WI38 (cell line): Measurements from ENCODE around the gene LY9.

Source experiments
- H3K4me3 ChIP-seq: 2 replicates; pipeline ENCODE4 v1.5.1; 2011; ENCODE audit warnings: low read depth, mild to moderate bottlenecking, control low read depth, low read length
- TF ChIP-seq, protein P1 (sequence below): IDR thresholded peaks from 2 replicates; pipeline ENCODE4 v1.5.1; 2012; ENCODE audit warnings: low read depth, mild to moderate bottlenecking, control low read depth, low read length

The LY9 gene

DNA sequence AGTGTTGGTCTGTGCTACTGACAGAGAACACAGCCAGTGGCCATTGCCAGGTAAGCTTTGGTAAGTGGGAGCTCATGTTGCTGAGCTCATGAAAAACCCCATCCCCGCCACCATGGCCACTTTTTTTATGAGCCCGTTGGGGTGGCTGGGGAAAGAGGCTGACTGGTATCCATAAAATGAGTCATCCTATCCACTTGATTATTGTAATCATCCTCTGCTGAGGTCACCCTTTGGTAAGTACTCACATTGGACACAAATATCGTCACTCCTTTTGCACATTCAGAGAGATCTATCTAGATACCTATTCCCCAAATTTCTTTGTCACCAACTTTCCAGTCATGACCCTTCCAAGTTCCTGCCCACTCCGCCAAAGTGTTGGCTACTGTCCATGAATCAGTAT is 34.9 kb upstream of the LY9 start:
- no peak overlapping the region for H3K4me3 ChIP-seq
- TF ChIP-seq, protein P1, sequence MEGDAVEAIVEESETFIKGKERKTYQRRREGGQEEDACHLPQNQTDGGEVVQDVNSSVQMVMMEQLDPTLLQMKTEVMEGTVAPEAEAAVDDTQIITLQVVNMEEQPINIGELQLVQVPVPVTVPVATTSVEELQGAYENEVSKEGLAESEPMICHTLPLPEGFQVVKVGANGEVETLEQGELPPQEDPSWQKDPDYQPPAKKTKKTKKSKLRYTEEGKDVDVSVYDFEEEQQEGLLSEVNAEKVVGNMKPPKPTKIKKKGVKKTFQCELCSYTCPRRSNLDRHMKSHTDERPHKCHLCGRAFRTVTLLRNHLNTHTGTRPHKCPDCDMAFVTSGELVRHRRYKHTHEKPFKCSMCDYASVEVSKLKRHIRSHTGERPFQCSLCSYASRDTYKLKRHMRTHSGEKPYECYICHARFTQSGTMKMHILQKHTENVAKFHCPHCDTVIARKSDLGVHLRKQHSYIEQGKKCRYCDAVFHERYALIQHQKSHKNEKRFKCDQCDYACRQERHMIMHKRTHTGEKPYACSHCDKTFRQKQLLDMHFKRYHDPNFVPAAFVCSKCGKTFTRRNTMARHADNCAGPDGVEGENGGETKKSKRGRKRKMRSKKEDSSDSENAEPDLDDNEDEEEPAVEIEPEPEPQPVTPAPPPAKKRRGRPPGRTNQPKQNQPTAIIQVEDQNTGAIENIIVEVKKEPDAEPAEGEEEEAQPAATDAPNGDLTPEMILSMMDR: no peak

DNA sequence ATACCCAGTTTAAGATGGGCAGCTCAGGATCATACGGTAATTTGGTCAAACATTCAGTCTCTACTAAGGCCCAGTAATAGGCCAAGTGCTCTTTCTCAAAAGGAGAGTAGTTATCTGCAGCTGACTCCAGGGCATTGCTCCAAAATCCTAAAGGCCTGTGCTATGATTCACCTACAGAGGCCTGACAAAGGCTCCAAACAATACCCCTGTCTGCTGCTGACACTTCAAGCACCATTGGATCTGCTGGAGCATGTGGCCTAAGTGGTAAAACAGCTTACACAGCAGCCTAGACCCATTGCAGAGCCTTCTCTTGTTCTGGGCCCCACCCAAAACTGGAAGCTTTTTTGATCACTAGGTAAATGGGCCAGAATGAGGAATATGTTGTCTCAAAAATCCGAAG is 34.1 kb upstream of the LY9 start:
- TF ChIP-seq, protein P1: no peak
- H3K4me3 ChIP-seq: no peak overlapping the region

DNA sequence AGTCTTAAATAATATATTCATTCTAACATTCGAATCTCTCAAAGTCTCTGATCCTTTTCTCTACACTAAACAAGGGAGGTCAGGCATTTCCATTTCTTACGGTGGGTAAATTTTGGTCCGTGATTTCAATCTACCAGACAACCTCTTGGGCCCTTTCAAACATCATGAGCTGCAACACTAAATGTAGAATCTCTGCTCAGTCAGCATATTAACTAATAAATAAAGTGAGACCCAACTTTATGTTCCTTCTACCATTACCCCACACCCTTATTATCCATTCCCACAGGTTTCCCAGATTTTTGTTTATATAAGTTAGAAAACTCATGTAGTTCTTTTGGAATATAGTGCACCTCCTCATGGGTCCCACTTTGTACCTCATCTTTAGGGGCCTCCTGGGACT is 32.0 kb upstream of the LY9 start:
- H3K4me3 ChIP-seq: no peak overlapping the region
- TF ChIP-seq, protein P1: no peak

- TF ChIP-seq, protein P1: no peak
- 0 out of 2 replicates have a peak overlapping the region, but pooled peaks have one; percentile 2 for H3K4me3 ChIP-seq
Observed at GRCh38 chr1:160767395-160768294, 28.3 kb upstream of the LY9 start.

GRCh38 chr1:160768295-160768657 is 27.7 kb upstream of the LY9 start:
- 0 out of 2 replicates have a peak overlapping the region, but pooled peaks have one; percentile 2 for H3K4me3 ChIP-seq
- TF ChIP-seq, protein P1: 0 out of 2 replicates have a peak, but pooled peaks have one; percentile 16

GRCh38 chr1:160772331-160772730 is 23.6 kb upstream of the LY9 start:
- no peak overlapping the region for H3K4me3 ChIP-seq
- TF ChIP-seq, protein P1: no peak

DNA sequence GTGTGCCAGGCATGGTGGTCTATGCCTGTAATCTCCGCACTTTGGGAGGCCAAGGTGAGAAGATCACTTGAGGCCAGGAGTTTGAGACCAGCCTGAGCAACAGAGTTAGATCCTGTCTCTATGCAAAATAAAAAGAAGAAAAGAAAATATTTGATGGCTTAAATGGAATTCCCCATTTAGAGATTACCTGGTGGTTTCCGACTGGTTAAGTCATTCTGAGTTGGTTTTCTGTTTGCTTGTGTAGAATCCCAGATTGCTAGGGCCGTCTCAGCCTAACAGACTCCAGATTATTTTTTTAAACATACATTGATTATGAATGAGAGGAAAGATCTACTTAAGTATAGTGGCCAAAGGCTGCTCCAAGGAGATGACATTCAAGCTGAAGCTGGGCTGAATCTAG is 22.9 kb upstream of the LY9 start:
- TF ChIP-seq, protein P1: no peak
- H3K4me3 ChIP-seq: no peak overlapping the region
